ENCODE results near the gene GOLPH3.
"Not testable (repeated sequence)": the region's sequence is repeated elsewhere in the genome, so short reads cannot be mapped to it uniquely, and the experiment has no call there.

Gene GOLPH3

GRCh38 chr5:32144378-32145207 lies 29.5 kb downstream of the GOLPH3 start:
- no peak for DNase-seq (ENCODE audit: low read depth, low spot score)

DNA sequence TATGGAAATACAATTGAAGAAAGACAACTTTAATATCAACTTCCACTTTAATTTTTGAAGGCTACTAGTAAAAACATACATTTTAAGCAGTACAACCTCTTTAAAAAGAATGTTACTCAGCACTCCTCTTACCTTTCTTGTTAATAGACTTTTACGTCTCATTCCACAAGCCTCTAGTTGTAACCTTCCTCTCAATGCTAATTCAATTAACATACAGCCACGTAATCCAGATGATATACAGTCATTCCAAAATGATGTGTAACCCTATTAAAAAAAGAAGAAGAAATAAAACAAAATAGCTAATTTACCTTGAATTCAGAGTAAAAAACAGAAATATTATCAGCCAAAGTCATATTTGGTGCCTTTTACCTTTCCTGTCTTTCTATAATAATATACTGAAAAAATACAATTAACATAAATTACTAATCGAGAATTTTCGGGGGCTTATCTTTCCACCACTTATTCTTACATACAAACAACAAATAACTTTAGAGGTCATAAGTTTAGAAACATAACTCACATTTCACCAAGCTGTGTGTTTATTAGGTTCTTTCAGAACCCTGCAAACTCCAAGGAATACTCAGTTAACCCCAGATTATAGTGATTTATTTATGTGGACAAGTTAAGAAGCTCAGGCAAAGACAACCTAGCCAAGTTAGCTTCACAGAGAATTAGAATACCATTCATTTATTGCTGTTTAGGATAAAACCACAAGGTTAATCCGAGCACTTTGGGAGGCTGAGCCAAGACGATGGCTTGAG lies 30.3 kb downstream of the GOLPH3 start:
- DNase-seq (ENCODE audit: low read depth, low spot score), result no peak
- no peak overlapping the region for H3K4me3 ChIP-seq (ENCODE audit: low read length)

More at GRCh38 chr5:32144378-32145207, 29.5 kb downstream of the GOLPH3 start:
- H3K4me3 ChIP-seq (ENCODE audit: low read length), result no peak overlapping the region

- no peak overlapping the region for H3K4me3 ChIP-seq (ENCODE audit: low read length)
- no peak for DNase-seq (ENCODE audit: low read depth, low spot score)
Observed at GRCh38 chr5:32138839-32139493, 35.2 kb downstream of the GOLPH3 start.

GRCh38 chr5:32136342-32136741 lies 37.8 kb downstream of the GOLPH3 start:
- H3K4me3 ChIP-seq (ENCODE audit: low read length), result no peak overlapping the region
- DNase-seq (ENCODE audit: low read depth, low spot score), result no peak

GRCh38 chr5:32135086-32135485 lies 39.0 kb downstream of the GOLPH3 start:
- DNase-seq (ENCODE audit: low read depth, low spot score), result peak; percentile 10
- no peak overlapping the region for H3K4me3 ChIP-seq (ENCODE audit: low read length)

DNA sequence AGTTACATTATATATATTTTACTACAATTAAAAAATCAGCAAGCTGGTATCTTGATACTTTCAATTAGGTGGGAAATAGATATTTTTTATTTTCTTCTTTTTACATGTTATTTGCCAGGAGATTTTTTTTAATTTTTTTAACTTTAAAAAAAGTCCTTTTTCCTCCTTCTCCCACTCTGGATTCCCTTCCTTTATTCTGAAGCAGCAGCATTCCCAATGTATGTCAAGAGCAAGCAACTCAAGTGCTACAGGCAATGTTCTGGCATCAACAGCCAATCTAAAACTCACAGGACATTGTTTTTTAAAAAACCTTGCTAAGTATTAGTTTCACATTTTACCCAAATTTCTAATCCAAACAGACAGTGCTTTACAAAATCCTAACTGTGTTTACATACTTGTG lies 41.4 kb downstream of the GOLPH3 start:
- H3K4me3 ChIP-seq (ENCODE audit: low read length), result no peak overlapping the region
- DNase-seq (ENCODE audit: low read depth, low spot score), result no peak

GRCh38 chr5:32131604-32132003 lies 42.5 kb downstream of the GOLPH3 start:
- no peak overlapping the region for H3K4me3 ChIP-seq (ENCODE audit: low read length)
- no peak for DNase-seq (ENCODE audit: low read depth, low spot score)

DNA sequence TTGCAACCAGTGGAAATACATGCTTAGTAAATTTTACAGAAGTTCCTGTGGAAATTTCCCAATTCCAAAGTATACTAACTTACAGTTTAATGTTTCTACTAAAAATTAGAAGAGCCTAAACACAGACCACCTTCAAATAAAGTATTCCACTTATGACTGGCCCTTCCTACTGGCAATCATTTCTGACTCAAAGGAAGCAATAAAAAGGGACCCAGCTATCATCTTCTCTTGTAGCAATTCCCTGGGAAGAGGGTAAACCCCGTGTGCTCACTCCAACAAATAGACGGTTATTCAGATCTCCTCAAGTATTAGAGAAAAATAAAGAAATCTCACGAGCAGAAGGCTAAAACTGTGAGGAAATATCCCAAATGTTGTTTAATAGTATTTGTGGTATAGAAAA lies 43.3 kb downstream of the GOLPH3 start:
- no peak overlapping the region for H3K4me3 ChIP-seq (ENCODE audit: low read length)
- no peak for DNase-seq (ENCODE audit: low read depth, low spot score)

GRCh38 chr5:32129074-32129598 lies 45.0 kb downstream of the GOLPH3 start:
- DNase-seq (ENCODE audit: low read depth, low spot score), result no peak
- H3K4me3 ChIP-seq (ENCODE audit: low read length), result no peak overlapping the region

- DNase-seq (ENCODE audit: low read depth, low spot score), result no peak
Observed at GRCh38 chr5:32127711-32128110, 46.4 kb downstream of the GOLPH3 start.

GRCh38 chr5:32126691-32127090 lies 47.4 kb downstream of the GOLPH3 start:
- no peak overlapping the region for H3K4me3 ChIP-seq (ENCODE audit: low read length)
- DNase-seq (ENCODE audit: low read depth, low spot score), result no peak

More at GRCh38 chr5:32127711-32128110, 46.4 kb downstream of the GOLPH3 start:
- no peak overlapping the region for H3K4me3 ChIP-seq (ENCODE audit: low read length)

GRCh38 chr5:32123889-32124676 lies 50.0 kb downstream of the GOLPH3 start:
- no peak overlapping the region for H3K4me3 ChIP-seq (ENCODE audit: low read length)
- no peak for DNase-seq (ENCODE audit: low read depth, low spot score)

DNA sequence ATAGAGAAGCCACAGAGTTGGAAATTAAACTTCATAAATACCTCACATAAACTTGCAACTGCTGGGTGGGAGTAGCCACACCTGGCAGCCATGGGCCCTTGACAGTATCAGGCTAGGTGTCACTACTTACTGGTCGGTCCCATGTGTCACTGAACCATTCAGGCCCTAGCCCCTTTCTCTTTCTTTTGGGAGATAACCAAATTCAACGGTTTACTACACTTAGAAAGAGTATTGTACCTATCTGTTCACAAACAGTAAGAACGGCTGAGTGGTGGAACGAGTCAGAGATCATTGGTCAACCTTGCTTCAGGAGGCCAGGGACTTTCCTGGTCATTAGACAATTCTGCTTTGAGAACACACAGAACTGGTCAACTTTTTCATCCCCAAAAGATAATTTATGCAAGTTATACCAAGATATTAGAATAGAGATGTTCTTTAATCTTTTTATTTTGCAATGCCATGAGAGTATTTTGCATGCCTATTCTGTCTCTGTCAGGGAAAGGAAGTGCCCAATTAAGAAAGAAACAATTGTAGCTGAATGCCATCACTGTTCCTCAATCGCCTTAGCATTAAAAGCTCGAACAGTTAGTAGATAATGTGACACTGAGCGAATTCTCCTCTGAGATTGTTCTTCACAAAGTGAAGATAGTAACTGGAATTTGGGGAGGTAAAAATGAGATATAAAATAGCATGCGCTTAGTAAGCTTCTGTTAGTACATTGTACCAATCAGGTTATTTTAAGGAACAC lies 50.9 kb downstream of the GOLPH3 start:
- no peak for DNase-seq (ENCODE audit: low read depth, low spot score)
- H3K4me3 ChIP-seq (ENCODE audit: low read length), result no peak overlapping the region

DNA sequence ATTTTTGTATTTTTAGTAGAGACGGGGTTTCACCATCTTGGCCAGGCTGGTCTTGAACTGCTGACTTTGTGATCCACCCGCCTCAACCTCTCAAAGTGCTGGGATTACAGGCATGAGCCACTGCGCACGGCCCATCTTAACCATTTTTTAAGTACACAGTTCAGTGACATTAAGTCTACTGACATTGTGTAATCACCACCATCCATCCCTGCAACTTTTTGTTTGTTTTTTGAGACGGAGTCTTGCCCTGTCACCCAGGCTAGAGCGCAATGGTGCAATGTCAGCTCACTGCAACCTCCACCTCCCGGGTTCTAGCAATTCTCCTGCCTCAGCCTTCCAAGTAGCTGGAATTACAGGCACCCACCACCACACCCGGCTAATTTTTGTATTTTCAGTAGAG lies 55.2 kb downstream of the GOLPH3 start:
- not testable (repeated sequence) for DNase-seq (ENCODE audit: low read depth, low spot score); H3K4me3 ChIP-seq (ENCODE audit: low read length)

GRCh38 chr5:32116574-32117313 lies 57.4 kb downstream of the GOLPH3 start:
- H3K4me3 ChIP-seq (ENCODE audit: low read length), result no peak overlapping the region
- no peak for DNase-seq (ENCODE audit: low read depth, low spot score)

DNA sequence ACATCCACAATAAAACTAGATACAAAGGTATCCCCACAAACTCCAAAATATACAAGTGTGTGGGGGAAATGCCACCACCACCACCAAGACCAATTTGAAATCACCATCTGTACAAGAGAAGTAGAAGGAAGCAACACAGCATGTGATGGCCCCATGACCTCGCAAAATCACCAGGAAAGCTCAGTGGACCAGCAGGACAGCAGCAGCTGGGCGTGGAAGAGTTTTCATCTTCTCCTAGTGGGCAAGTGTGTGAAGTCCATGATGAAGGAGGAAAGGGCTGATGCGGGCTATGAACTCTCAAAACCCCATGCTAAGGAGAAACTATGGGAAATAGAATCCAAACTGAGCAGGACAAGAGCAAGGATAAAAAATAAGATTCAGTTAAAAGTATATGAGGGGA lies 58.1 kb downstream of the GOLPH3 start:
- no peak for DNase-seq (ENCODE audit: low read depth, low spot score)
- no peak overlapping the region for H3K4me3 ChIP-seq (ENCODE audit: low read length)

DNA sequence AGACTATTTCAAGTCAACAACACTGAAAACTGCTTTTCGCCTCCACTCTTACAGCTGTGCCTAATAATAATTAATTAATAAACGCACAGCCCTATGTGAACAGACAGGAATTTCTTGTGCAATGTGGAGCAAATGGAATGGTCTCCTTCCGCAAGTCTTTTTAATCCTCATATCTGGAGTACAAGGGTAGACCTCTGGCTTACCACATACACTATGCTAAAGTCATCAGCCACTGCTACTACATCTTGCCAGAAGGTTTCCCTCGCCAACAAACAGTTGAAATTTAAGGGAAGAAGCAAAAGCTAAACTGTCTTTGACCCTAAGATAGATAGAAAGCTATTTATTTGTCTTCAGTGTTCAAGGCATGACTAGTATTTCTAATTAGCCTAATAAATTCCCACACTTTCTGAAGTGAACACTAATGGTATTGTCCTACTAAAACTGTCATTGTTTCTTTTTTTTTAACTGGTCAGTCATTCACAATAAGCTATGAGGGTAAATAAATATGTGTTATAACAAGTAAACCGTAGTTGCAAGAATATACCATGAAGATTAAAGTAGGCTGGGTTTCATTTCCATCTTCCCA lies 63.9 kb downstream of the GOLPH3 start:
- no peak overlapping the region for H3K4me3 ChIP-seq (ENCODE audit: low read length)
- DNase-seq (ENCODE audit: low read depth, low spot score), result no peak

All from Jurkat, Clone E6-1 (cell line).